Upper lobe of left lung (tissue), 4 donors: ENCODE results near the gene RASA3.

Experiments used
- POLR2A ChIP-seq, 4 donors: fragments of 450-650 bp; IDR thresholded peaks; one replicate each; pipeline ENCODE4 v1.5.1; 2016 to 2017; ENCODE audit warnings: antibody characterized with exemption in 4 of 4, mild to moderate bottlenecking in 2 of 4
- POLR2AphosphoS5 ChIP-seq, 2 donors: sonication (generic); formaldehyde crosslinking; IDR thresholded peaks; one replicate each; pipeline ENCODE4 v1.5.1; 2017; ENCODE audit warnings: antibody characterized with exemption in 2 of 2
- TF ChIP-seq, protein P1 (sequence below), 6 experiments: fragments of 450-650 bp in 4 of 6; fragments of 200-600 bp in 2 of 6; sonication (generic) in 2 of 6; IDR thresholded peaks; one replicate each; pipeline ENCODE4 v1.5.1; 2016 to 2019; ENCODE audit warnings: antibody characterized with exemption in 6 of 6

DNA sequence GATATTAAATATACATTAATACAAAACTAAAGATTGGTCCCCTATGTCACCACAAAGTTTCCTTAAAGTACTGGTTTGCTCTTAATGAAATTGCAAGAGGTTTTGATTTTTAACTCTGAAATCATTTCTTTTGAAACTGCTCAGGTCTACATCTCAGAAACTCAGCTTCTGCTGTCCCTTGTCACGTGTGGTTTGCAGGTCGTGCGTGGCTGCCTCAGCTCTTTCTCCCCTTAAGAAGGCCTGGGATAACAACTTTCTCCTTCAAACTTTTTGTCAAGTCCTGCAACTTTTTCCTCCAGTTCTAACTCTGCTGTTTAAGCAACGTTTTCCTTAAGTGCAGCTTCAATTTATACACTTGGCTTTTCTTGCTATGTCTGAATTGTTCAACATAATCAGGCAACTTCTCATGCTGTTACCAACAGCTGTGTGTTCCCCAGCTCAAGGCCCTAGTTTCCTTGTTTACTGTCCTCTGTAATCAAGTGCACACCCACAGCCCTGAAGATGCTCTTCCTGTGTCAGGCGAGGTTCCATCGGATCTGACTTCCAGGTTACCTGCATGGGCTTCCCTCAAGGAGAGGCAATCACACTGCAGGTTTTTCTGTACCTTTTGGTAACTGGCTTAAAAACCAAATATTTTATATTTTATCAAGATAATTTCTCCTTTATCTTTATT lies 172.0 kb downstream of the RASA3 start:
- TF ChIP-seq POLR2AphosphoS5 (IDR thresholded peaks at IDR 0.05) (no peak), POLR2A (IDR thresholded peaks at IDR 0.05) (no peak)
- TF ChIP-seq, protein P1, sequence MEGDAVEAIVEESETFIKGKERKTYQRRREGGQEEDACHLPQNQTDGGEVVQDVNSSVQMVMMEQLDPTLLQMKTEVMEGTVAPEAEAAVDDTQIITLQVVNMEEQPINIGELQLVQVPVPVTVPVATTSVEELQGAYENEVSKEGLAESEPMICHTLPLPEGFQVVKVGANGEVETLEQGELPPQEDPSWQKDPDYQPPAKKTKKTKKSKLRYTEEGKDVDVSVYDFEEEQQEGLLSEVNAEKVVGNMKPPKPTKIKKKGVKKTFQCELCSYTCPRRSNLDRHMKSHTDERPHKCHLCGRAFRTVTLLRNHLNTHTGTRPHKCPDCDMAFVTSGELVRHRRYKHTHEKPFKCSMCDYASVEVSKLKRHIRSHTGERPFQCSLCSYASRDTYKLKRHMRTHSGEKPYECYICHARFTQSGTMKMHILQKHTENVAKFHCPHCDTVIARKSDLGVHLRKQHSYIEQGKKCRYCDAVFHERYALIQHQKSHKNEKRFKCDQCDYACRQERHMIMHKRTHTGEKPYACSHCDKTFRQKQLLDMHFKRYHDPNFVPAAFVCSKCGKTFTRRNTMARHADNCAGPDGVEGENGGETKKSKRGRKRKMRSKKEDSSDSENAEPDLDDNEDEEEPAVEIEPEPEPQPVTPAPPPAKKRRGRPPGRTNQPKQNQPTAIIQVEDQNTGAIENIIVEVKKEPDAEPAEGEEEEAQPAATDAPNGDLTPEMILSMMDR (IDR thresholded peaks at IDR 0.05) = no peak
